NCI-H1417 treated with DMSO at 0.1 percent for 48 hours (cell line): Measurements from ENCODE around the gene SRGAP2C.
"Not testable (repeated sequence)": the region's sequence is repeated elsewhere in the genome, so short reads cannot be mapped to it uniquely, and the experiment has no call there.

Experiments used
- DNase-seq: peaks from one replicate; lab custom pipeline; 2025; lab: John Stamatoyannopoulos, UW

Gene SRGAP2C

DNA sequence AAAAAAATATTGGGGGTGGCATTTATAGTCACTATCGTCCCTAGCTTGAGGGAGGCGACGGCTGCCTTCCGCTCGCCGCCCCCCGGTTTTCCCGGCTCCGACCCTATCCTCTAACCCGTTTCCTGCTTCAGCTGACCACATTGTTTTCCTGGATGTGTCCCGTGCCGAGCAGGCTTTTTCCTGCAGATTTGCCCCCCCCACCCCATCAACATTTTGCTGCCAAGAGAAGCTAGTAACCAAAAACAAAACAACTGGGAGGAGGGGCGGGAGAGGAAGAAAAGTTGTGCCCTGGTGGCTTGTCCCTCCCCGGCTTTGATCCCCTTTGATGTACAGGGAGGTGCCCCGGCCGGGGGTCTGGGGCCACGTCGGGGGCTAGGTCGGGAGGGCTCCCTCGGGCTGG lies 1.4 kb downstream of the SRGAP2C start:
- not testable (repeated sequence) for DNase-seq

DNA sequence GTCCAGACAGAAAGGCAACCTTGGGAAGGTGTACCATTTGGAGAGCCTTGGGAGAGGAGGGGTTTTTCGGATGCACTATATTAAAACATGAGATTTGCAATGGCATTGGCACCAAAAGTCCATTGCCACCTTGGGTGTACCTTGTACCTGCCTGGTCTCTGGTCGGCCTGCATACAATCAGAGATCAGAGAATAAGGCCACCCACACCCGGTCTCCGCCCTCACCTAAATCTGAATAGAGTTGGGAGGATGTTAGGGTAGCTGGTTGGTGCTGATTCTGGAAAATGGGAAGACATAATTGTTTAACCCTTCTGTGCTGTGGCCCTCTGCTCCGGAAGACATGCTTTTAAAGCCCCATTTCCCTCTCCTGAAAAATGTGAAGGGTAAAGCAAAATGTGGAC lies 3.1 kb downstream of the SRGAP2C start:
- not testable (repeated sequence) for DNase-seq

DNA sequence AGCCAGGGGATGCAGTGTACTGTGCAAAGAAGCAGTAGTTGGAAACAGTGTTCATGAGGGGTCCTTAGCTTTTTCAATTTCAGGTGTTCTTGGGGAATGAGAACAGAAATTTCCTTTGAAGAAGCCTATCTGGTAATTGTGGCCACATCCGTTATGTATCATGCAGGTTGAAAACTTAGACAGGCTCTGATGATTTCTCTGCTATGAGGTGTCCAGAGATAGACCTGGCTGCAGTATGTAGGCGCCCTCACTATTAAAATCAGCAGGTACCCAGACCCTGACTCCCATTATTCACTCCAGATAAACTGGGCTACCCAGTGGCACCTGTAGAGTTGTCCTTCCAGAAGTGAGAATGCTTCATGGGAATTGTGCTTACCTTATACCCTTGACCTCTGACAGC lies 7.7 kb downstream of the SRGAP2C start:
- DNase-seq = not testable (repeated sequence)

DNA sequence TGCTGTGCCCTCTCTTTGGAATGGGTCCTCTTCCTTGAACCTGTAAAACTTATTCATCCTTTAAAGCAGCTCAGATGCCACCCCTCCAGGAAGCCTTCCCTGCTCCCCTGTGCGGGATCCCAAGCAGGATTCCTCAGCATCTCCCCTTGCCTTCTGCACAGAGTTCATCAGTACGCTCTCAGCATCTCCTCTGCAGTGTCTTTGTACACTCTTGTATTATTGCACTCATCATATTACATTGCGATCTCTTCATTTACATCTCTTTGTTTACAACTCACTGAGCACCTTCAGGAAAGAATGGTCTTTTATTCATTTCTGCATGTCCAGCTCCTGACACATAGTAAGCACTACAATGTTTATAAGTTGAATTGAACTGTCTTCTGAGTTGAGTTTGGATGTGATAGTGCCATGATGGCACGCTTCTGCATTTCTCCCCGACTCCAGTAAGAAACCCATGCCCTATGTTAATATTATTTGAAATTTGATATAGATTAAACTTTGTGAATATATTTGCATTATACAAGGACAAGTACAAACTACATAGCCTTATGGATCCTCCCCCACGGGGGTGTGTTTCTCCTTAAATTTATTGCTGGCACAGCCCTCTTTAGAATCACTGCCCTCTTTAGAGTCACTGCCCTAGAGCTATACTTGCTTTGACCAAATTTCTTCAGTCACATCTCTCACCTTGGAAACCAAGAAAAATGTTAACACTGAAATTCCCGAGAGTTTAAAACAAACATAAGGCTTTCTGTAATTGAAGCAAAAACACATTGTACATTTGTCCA lies 12.5 kb downstream of the SRGAP2C start:
- not testable (repeated sequence) for DNase-seq

DNA sequence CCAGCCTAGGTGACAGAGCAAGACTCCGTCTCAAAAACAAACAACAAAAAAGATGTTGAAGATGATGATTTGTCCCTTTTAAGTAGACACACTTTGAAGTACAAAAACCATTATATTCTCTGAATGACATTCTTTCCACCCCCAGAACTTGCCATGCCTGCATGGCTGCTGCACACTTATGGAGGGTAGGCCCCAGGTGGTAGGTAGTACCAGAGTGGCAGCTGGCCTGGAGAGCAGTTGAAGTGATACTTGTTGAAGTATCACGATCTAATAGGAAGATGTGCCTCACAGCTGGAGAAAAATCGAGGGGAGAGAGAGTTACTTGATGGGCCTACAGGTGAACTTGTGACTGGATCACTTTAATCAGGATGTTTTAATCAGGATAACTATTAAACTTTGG lies 15.0 kb downstream of the SRGAP2C start:
- DNase-seq = not testable (repeated sequence)

DNA sequence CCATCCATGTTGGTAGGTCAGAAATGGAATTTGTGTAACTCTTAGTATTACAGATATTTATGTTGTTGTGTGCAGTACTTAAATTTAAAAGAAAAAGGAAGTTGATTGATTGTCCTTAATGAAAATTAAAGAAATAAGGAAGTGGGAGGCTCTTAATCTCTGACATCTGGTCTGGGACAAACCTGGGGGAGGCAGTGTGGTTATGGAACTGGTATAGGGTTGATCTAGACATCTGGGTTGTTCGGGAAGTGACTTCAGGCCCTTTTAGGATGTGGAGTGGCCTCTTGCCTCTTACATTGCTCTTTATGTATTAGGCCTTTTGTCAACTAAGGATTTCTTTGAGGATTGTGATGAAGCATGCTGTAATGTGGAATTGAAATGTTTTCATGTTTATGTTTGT lies 15.5 kb downstream of the SRGAP2C start:
- DNase-seq = not testable (repeated sequence)

DNA sequence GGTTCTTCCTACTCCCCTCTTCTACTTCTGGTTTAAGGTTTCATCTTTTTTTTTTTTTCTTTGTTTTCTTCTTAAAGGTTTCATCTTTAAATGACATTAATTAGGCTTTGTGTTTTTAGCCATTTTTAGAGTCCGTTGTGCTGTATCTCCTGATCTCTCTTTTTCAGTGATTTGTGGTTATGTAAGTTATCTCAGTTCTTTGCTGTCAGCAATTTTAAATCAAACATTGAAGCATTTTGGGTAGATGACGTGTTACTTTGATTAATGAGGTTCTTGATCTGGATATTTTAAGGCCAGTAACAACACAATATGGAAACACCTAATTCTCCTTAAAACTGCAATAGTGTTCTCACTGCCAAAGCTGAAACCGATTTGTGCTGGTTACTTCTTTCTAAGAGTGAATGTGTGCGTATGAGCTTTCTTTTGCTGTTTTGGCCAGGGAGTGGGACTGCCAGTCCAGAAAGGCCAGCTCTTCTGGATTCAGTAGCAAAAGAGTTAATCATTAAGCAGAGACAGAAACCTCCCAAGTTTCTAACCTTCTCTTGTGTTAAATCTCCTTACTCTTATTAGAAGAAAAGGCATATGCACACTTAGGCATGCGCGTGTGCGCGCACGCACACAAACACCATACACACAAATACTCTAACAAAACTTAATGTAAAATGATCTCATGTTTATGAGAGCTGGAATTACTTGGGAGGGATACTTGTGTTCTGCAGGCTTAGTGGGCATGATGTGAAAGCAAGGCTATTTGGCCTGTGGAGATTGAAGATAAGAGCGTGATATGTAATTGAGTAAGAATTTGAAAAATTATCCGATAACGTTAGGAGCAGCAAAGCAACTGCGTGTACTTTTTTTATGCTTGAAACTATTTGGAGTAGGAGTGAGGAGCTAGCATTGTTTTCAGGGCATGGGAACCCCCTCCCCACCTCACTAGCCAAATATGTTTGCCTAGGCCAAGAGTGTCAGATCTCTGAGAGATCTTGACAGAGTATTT lies 16.5 kb downstream of the SRGAP2C start:
- not testable (repeated sequence) for DNase-seq

DNA sequence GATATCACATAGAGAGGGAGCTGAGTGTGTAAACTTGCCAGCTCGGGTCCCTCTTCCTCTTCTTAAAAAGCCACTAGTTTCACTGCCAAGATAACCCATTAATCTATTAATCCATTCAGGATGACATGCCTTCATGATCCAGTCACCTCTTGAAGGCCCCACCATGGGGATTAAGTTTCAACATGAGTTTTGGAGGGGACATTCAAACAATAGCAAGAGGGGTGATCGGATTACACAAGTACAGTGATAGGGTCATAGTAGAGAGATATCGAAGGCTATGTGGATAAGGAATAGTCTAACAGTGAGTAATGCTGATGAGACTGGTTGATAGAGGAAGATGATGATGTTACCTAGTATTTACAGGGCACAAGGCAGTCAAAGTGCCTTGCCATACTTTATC lies 18.2 kb downstream of the SRGAP2C start:
- not testable (repeated sequence) for DNase-seq

DNA sequence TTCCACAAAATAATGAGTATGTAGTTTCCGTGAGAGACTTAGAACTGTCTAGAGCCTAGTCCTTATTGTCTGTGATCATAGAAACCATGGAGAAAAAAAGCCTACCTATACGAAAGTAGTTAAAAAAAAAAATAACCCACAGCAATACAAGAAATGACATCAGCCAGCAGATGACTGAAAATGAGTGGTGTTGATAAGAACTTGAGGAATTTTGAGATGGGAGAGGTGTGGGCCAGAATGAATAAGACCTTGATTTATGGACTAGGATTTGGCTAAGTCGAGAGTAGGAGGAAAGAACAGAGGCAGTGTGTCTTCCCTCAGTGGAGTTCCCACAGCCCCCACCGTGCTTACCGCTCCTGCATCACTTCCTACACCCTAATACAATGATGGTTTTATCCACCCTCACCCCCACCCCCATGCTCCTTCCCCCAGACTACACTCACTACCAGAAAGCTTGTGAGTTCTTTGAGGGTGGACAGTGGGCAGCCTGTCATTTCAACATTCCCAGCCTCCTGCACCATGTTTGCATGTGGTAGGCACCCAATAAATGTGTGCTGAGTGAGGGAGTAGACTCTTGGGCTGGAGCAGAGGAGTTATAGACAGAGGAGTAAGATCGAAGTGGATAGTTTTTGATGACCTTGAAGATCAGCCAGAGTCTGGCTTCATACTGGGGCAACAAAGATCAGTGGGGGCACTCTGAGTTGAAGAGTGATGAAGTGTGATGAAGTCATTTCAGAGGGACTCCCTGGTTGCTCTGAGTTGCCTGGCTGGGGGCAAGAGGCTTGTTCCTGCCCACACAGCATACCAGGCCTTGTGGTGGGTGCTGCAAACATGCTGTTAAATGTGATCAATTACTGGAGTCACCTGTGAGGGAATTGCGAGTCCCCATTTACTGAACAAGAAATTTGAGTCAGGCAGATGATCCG lies 21.3 kb downstream of the SRGAP2C start:
- DNase-seq = not testable (repeated sequence)

DNA sequence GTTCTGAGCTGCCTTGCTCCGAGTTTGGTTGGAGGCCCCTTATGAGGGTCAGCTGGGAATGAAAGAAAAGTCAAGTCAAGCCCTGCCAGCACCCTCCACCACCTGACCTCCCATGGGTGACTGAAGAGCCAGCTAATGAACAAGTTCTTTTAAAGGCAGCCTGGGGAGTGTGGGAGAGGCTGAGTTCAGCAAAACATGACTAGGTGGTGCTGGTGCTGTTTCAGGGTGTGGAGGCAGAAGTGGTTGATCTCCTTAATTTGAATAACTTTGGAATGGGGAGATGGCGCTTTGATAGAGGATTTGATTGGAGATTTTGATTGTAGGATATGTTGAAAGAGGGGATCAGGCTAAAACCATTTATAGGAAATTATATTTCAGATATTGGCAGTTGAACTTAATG lies 22.6 kb downstream of the SRGAP2C start:
- not testable (repeated sequence) for DNase-seq

DNA sequence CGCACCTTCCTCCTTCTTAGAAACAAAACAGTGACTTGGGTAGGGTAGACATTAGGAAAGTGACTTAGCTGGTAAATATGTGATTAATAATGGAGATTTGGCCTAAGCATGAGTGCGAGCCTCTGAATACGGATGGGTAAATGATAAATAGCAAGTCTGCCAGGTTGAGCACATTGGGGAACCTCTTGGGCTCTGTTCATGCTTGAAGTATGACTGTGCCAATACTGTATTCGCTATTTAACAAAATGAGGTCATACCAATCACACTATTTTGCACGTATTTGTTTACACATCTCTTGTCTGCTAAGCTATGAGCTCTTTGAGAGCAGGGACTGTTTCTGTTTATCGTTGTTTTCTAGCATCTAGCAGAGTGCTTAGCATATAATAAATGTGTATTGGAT lies 23.6 kb downstream of the SRGAP2C start:
- DNase-seq = not testable (repeated sequence)

DNA sequence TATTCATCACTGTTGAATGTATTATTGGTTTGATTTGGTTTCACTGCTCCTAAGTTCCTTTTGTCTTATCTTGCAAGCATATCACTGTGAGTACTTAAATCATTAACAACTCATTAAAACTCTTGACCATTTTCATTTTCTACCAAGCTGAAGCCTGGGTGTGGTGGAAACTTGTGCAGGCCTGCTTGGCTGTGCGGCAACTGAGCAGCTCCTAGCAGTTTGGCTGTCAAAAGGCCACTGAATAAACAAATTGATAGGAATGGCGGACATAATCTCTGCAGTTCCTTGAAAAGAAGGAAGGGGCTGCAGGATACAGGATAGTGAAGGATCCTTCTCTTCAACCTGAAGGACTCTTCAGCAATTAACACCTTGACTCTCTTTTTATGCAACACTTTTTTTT lies 26.0 kb downstream of the SRGAP2C start:
- not testable (repeated sequence) for DNase-seq

DNA sequence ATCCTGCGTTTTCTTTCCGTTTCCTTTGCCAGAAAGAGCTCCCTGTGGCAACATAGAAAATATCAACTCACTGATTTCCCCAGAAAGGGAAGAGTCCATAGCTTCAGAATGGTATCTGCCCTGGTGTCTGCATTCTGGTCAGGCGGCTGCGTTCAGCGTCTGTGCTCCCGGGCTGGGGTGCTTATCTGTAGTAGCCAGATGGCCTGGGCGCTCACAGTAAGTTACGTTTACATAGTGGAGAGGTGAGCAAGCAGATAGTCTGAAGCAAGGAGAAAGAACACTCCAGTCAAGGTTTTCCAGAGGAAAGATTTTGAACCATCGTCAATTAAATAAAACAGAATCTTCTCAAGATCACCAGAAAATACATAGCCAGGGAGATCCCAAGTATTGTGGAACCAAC lies 28.7 kb downstream of the SRGAP2C start:
- DNase-seq = not testable (repeated sequence)

DNA sequence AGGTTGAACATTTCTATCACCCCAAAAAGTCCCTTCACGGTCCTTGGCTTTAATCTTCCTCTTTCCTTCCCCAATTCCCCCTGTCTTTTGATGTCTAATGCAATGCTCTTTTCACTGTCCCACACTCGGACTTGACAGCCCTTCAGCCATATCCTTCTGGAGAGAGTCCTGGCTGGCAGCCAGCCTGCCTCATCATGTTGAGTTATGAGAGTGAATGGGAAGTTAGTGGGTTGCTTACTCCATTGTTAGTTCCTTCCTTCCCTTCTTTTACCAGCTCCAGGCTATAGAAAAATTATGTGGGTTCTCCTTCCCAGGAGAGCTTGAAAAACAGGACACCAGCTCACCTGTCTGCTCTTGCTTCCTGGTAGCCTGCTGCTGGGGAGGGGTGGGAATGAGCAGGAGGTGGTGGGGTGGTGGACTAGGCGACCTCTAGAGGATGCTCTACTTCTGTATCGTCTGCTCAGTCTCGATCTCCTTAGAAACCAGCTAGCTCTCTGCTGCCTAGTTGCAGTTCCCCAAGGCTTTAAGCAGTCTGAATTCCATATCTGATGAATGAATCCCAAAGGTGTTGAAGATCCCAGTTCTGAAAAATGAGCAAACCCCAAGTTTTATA lies 29.9 kb downstream of the SRGAP2C start:
- DNase-seq = not testable (repeated sequence)

DNA sequence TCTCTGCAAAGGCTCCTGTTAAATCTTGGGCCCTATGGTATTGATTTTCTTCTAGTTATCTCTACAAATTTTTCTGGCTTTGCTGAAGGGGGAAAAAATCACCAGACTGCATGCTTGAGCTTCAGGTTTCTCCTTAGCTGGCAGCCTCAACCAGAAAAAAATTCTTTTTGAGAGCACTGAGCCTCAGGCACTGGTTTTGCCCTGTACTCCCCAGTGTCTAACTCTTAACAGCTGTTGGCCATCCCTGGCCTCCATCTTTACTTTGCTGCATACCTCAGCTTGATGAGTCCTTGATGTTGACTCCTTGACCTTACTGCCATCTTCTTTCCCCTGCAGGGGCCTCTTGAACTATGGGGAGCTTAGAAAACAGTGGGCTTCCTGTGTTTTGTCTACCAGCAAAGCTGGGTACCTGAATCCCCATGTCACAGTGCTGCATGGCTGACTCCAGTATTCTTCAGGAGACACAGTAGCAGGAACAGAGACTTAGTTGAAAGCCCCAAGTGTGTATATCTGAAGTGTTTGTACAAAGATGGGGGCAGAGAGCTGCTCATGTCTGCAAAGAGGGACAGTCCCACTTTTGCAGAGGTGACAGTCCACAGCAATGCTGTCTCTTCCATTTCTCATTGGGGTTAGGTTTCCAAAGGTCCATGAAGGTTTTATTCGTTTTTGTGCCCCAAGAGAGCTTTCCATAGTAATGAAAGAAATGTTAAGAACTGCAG lies 31.1 kb downstream of the SRGAP2C start:
- DNase-seq = not testable (repeated sequence)

DNA sequence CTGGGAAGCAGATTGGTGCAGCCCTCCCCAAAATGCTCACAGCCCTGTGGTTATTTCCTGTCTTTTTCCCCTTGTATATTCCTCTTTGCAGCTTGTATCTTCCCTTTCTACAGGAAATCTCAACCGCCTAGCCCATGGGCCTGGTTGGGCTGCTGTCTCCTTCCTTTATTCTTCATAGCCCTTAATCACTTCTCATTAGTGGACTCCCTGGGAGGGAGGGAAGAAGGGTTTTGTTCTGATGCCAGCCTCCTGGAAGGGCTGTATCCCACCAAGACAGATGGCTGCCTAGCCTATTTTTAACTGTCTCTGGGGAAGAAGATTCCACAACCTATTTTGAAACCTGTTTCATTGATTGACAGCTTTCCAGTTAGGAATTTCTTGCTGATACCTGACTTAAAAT lies 31.9 kb downstream of the SRGAP2C start:
- not testable (repeated sequence) for DNase-seq

DNA sequence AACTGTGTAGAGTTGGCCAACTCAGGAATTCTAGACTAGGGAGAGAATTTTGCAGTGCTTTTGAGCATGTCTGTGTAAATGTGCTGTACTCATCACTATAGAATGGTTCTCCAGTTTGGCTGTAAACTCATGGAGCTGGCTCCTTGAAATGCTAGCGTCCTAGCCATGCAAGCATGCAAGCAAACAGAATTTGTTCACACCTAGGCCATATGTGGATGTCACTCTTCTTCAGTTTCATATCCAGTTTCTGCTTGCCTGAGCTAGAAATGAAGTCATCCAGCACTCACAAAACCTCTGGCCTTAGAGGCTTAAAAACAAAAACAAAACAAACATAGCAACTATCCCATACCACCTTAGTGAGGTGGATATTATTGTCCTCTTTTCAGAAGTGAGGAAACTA lies 37.0 kb downstream of the SRGAP2C start:
- DNase-seq = not testable (repeated sequence)

DNA sequence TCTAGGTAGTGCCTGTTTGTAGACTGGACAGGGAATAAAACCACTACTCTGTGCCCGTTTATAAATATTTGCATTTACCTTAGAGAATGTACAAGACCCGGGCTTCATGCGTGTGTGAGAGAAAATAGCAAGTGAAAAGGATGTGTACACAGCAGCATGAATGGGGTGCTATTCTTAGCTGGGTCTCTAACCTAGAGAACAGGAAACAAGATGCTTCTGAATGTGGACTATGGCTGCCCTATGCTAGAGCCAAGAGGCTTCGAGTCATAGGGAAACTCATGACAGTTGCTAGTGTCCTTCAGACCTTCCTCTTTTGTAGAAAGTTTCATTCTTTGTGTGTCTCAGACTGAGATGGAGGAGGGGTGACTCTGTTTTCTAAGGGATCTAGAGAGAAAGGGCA lies 39.9 kb downstream of the SRGAP2C start:
- DNase-seq = not testable (repeated sequence)

DNA sequence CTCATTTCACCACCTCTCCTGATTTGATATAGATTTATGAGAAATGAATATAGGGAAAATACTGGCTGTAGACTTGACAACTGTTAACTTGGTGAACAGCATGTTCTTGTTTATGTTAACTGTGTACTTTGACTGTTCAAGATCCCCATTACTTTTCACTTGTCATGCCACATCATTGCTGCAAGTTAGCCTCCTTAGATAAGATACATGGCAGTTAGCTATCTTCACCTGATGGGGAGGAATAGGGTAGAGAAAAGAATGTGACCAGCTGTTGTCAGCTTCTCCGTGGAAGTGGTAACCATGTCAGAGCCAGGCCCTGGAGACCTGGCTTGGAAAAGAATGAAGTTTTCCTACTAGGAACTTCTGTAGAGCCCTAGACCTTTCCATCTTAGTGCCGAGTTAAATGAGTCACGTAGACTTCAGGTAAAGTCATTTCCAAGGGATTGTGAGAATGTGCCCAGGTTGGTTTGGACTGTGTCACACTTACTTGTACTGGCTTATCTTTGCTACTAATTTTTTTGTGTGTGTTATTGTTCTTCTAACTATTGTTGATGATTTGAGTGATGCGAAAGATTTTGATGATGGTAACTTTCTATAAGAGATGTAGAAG lies 41.6 kb downstream of the SRGAP2C start:
- DNase-seq = not testable (repeated sequence)

DNA sequence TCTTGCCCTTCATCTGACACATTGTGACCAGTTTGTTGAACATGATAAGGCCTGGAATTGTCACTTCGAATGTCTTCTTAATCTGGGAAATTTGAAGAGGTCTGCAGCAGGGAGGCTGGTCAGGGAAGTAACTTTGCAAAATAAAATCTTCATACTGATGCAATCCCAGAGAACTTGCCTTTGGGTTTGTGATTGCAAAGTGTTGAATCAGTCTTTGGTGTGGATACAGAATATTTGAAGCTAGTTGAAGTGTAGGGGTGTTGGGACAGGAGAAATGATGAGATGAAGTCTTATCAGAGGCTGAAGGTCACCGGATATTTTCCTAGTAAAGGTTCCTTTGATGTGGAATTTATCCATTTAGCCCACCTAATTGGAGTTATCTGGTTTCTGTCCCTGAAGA lies 42.1 kb downstream of the SRGAP2C start:
- DNase-seq = not testable (repeated sequence)
